Smooth muscle cell (in vitro differentiated cells): Measurements from ENCODE around the gene AKAP17A. TPM values are rescaled to one million over a fixed set of nuclear protein-coding genes. Genes with fewer than 3 reads are reported as not detected.
"Not testable (repeated sequence)": the region's sequence is repeated elsewhere in the genome, so short reads cannot be mapped to it uniquely, and the experiment has no call there.

Experiments used
- DNase-seq: peaks from one replicate; lab custom pipeline; 2025; ENCODE audit not compliant: unreplicated experiment; lab: John Stamatoyannopoulos, UW
- H2AFZ ChIP-seq: fragments of 200-600 bp; sonication (generic); 2 replicates; pipeline ENCODE4 v1.6.0; 2016; ENCODE audit warnings: antibody characterized with exemption, low read depth, mild to moderate bottlenecking
- H3F3A ChIP-seq: fragments of 200-600 bp; sonication (generic); 2 replicates; pipeline ENCODE4 v1.6.0; 2017; ENCODE audit warnings: antibody characterized with exemption, low read depth
- H3K27ac ChIP-seq: fragments of 200-600 bp; sonication (generic); 2 replicates; pipeline ENCODE4 v1.5.1; 2016; ENCODE audit warnings: low read depth, mild to moderate bottlenecking
- H3K27me3 ChIP-seq: fragments of 200-600 bp; sonication (generic); 2 replicates; pipeline ENCODE4 v1.6.1; 2016; ENCODE audit warnings: low read depth, mild to moderate bottlenecking
- H3K36me3 ChIP-seq: fragments of 200-600 bp; sonication (generic); 2 replicates; pipeline ENCODE4 v1.5.1; 2016; ENCODE audit warnings: low read depth
- H3K4me1 ChIP-seq: fragments of 200-600 bp; sonication (generic); 2 replicates; pipeline ENCODE4 v1.5.1; 2016; ENCODE audit warnings: low read depth
- H3K4me2 ChIP-seq: fragments of 200-600 bp; sonication (generic); 2 replicates; pipeline ENCODE4 v1.6.0; 2016; ENCODE audit warnings: mild to moderate bottlenecking
- H3K4me3 ChIP-seq: fragments of 200-600 bp; sonication (generic); 2 replicates; pipeline ENCODE4 v1.5.1; 2016; ENCODE audit warnings: mild to moderate bottlenecking
- H3K79me2 ChIP-seq: fragments of 200-600 bp; sonication (generic); 2 replicates; pipeline ENCODE4 v1.6.0; 2016; ENCODE audit warnings: low read depth, mild to moderate bottlenecking
- H3K9ac ChIP-seq: fragments of 200-600 bp; sonication (generic); 2 replicates; pipeline ENCODE4 v1.6.0; 2016; ENCODE audit warnings: low read depth
- H3K9me3 ChIP-seq: fragments of 200-600 bp; sonication (generic); replicated peaks from 2 replicates; pipeline ENCODE4 v1.5.1; 2016; ENCODE audit warnings: low read depth
- H4K20me1 ChIP-seq: fragments of 200-600 bp; sonication (generic); 2 replicates; pipeline ENCODE4 v1.6.0; 2016; ENCODE audit warnings: low read depth
- WGBS: methylation state at CpG from one replicate; pipeline ENCODE4 v1.1.7; 2016; ENCODE audit warnings: low lambda C conversion rate; 5-methylcytosine and 5-hydroxymethylcytosine counted together
- polyA plus RNA-seq: library from polyadenylated mRNA; unstranded; fragments of >200 nt; fragmentation: Nextera tagmentation; extraction: Ambion mirVana; gene quantifications from 2 replicates; pipeline ENCODE4 v1.2.1, GENCODE V29; 2016
- total RNA-seq: library from RNA; depleted of rRNA; stranded (reverse); fragments of >200 nt; gene quantifications from 2 replicates; pipeline ENCODE4 v1.2.3, GENCODE V29; 2014
- TF ChIP-seq, protein P1 (sequence below): fragments of 200-600 bp; sonication (generic); IDR thresholded peaks from 2 replicates; pipeline ENCODE4 v1.5.1; 2017; ENCODE audit warnings: borderline replicate concordance, mild to moderate bottlenecking, antibody characterized with exemption; ENCODE audit not compliant: insufficient read depth, poor library complexity, severe bottlenecking

AKAP17A gene
- total and polyA plus RNA-seq, 2 experiments from 2014 or later, result 21.8 to 49.8 TPM

DNA sequence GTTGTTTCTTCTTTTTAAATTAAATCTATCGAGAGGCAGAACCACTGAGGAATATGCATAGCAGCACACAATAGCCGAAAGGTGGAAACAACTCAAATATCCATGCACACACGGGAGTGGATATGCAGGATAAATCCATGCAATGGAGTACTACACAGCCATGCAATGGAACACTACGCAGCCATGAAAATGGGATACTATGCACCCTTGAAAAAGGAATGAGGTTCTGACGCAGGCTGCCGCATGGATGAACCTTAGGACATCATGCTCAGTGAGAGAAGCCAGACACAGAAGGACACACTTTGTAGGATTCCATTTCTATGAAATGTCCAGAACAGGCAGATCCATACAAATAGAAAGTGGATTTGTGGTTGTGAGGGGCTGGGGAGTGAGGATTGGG is 36.0 kb upstream of the AKAP17A start:
- no peak overlapping the region for H3K27ac ChIP-seq
- H3K27me3 ChIP-seq, result no peaks in the 10 kb centered on the region
- H3K4me1 ChIP-seq, result no peaks in the 10 kb centered on the region
- H3K9ac ChIP-seq, result no peak overlapping the region
- no peaks in the 10 kb centered on the region for H4K20me1 ChIP-seq
- 92% methylated on average over 6 of the region's 6 CpGs for WGBS
- no peak for DNase-seq
- H3K4me2 ChIP-seq, result no peak overlapping the region
- TF ChIP-seq, protein P1, sequence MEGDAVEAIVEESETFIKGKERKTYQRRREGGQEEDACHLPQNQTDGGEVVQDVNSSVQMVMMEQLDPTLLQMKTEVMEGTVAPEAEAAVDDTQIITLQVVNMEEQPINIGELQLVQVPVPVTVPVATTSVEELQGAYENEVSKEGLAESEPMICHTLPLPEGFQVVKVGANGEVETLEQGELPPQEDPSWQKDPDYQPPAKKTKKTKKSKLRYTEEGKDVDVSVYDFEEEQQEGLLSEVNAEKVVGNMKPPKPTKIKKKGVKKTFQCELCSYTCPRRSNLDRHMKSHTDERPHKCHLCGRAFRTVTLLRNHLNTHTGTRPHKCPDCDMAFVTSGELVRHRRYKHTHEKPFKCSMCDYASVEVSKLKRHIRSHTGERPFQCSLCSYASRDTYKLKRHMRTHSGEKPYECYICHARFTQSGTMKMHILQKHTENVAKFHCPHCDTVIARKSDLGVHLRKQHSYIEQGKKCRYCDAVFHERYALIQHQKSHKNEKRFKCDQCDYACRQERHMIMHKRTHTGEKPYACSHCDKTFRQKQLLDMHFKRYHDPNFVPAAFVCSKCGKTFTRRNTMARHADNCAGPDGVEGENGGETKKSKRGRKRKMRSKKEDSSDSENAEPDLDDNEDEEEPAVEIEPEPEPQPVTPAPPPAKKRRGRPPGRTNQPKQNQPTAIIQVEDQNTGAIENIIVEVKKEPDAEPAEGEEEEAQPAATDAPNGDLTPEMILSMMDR, result no peak
- H2AFZ ChIP-seq, result no peak overlapping the region
- no peaks in the 10 kb centered on the region for H3K79me2 ChIP-seq
- H3F3A ChIP-seq, result no peaks in the 10 kb centered on the region
- no peaks in the 10 kb centered on the region for H3K9me3 ChIP-seq
- H3K36me3 ChIP-seq, result no peaks in the 10 kb centered on the region
- no peak overlapping the region for H3K4me3 ChIP-seq

DNA sequence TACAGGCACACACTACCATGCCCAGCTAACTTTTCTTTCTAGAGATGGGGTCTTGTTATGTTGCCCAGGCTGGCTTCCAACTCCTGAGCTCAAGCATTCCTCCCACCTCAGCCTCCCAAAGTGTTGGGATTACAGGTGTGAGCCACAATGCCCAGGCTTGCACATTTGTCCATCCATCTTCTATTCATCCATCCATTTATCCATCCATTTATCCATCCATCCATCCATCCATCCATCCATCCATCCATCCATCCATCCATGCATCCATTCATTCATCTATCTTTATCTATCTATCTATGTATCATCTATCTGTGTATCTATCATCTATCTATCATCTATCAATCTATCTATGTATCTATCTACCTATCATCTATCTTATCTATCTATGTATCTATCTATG is 34.0 kb upstream of the AKAP17A start:
- H3K4me1 ChIP-seq, H2AFZ ChIP-seq, H3K9me3 ChIP-seq: not testable (repeated sequence)

DNA sequence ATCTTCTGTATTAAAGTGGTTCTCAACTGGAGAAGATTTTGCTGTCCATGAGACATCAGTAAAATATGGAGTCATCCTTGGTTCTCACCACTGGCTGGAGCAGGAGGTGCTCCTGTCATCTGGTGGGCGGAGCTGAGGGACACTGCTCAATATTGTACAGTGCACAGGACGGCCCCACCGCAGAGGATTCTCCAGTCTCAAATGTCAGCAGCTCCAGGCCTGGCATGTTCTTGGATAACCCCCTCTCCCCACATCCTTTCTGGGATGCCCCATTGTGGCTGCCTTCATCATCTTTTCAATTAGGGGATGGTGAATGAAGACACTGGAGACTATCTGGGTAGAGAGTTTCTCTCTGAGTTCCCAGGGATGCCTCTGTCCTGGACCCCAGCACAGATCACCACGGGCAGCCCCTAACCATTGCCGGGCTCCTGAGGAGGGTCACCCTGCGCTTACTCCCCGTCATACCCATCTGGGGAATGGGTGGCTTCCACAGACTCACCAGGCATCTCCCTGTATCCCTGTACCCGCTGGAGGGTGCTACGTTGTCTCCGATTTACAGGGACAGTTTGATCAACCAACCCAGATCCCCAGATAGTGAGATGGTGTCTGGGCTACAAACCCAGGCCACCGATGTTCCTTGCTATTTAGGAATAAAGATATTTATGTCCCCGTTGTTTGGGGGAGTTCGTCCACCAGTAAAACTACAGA is 32.5 kb upstream of the AKAP17A start:
- Histone ChIP-seq H3K4me1 (no peaks in the 10 kb centered on the region), H3K9ac (no peak overlapping the region), H4K20me1 (no peaks in the 10 kb centered on the region), H3K79me2 (no peaks in the 10 kb centered on the region), H3F3A (no peaks in the 10 kb centered on the region), H3K27me3 (no peaks in the 10 kb centered on the region), H2AFZ (no peak overlapping the region), H3K4me2 (no peak overlapping the region), H3K9me3 (no peaks in the 10 kb centered on the region), H3K4me3 (no peak overlapping the region), H3K36me3 (no peaks in the 10 kb centered on the region), H3K27ac (no peak overlapping the region)
- TF ChIP-seq, protein P1, result no peak
- WGBS, result 94% methylated on average over 13 of the region's 13 CpGs
- DNase-seq, result no peak

More for the DNA sequence above, 34.0 kb upstream of the AKAP17A start:
- H3K27me3 ChIP-seq, H3K36me3 ChIP-seq, DNase-seq, H3K27ac ChIP-seq, H3K9ac ChIP-seq, H3K79me2 ChIP-seq, H3K4me2 ChIP-seq, H3K4me3 ChIP-seq, H3F3A ChIP-seq, H4K20me1 ChIP-seq: not testable (repeated sequence)

DNA sequence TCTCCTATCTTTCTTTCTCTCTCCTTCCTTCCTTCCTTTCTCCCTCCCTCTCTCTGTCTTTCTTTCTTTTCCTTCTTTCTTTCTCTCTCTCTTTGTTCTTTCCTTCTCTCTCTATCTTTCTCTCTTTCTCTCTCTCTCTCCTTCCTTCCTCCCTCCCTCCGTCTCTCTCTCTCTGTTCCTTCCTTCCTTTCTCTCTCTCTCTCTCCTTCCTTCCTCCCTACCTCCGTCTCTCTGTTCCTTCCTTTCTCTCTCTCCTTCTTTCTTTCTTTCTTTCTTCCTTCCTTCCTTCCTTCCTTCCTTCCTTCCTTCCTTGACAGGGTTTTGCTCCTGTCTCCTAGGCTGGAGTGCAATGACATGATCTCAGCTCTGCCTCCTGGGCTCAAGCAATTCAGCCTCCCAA is 30.2 kb upstream of the AKAP17A start:
- Histone ChIP-seq H3K4me2 (no peak overlapping the region), H3K9me3 (no peaks in the 10 kb centered on the region), H3K4me3 (no peak overlapping the region), H3K79me2 (no peaks in the 10 kb centered on the region), H3K9ac (no peak overlapping the region), H3F3A (no peaks in the 10 kb centered on the region), H3K27me3 (no peaks in the 10 kb centered on the region), H3K4me1 (no peaks in the 10 kb centered on the region), H2AFZ (no peak overlapping the region), H3K36me3 (no peaks in the 10 kb centered on the region), H4K20me1 (no peaks in the 10 kb centered on the region), H3K27ac (no peak overlapping the region)
- TF ChIP-seq, protein P1, result no peak
- WGBS, result 64% methylated on average over 2 of the region's 2 CpGs
- no peak for DNase-seq

DNA sequence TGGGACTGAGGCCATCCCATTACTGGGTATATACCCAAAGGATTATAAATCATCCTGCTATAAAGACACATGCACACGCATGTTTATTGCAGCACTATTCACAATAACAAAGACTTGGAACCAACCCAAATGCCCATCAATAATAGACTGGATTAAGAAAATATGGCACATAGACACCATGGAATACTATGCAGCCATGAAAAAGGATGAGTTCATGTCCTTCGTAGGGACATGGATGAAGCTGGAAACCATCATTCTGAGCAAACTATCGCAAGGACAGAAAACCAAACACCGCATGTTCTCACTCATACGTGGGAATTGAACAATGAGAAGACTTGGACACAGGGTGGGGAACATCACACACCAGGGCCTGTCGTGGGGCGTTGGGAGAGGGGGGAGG is 27.3 kb upstream of the AKAP17A start:
- DNase-seq, H3K79me2 ChIP-seq, H2AFZ ChIP-seq, H3K4me1 ChIP-seq, H3K27me3 ChIP-seq, H3K4me3 ChIP-seq, H3K27ac ChIP-seq, H3K36me3 ChIP-seq, H3K4me2 ChIP-seq, H4K20me1 ChIP-seq, H3F3A ChIP-seq, H3K9ac ChIP-seq, H3K9me3 ChIP-seq: not testable (repeated sequence)
- WGBS, result 93% methylated on average over 7 of the region's 7 CpGs
